GM12878 (cell line): ENCODE data around the gene CEP83. TPM values are rescaled to one million over a fixed set of nuclear protein-coding genes. Genes with fewer than 3 reads are reported as not detected.

Experiments
- ATAC-seq: fragments of 200-7000 bp; cut with Tn5 transposase; 3 replicates; pipeline ENCODE4 v1.9.1; 2020; ENCODE audit warnings: mild to moderate bottlenecking, moderate library complexity
- BruUV-seq: library from RNA; stranded (reverse); fragments of 400-500 nt; replicated peaks from 2 replicates; lab custom pipeline; 2021; lab: Mats Ljungman, UMichigan
- CTCF ChIA-PET: fragments of 300-600 bp; sonication (Branson Sonifier 250); formaldehyde crosslinking; extraction: SDS; loops from one replicate; lab custom pipeline; 2021; ENCODE audit warnings: inconsistent platforms; lab: Yijun Ruan, JAX
- POLR2A ChIA-PET: fragments of 350-600 bp; formaldehyde crosslinking; extraction: SDS; loops from one replicate; lab custom pipeline; 2021; ENCODE audit warnings: inconsistent platforms; lab: Charles Lee
- RAD21 ChIA-PET: fragments of 300-600 bp; sonication (Branson Sonifier 250); formaldehyde crosslinking; loops from one replicate; lab custom pipeline; 2023; ENCODE audit warnings: antibody characterized with exemption; ENCODE audit not compliant: unreplicated experiment; lab: Charles Lee
- SMC1A ChIA-PET: fragments of 300-600 bp; sonication (Branson Sonifier 250); formaldehyde crosslinking; loops from one replicate; lab custom pipeline; 2023; ENCODE audit not compliant: unreplicated experiment, uncharacterized antibody; lab: Charles Lee
- DNase-seq: peaks from one replicate; pipeline ENCODE4 v3.0.0-alpha.2; 2011; ENCODE audit warnings: low read depth, low spot score
- FAIRE-seq: peaks from 3 replicates; lab custom pipeline; 2011; peaks lifted over from hg19 to GRCh38; lab: Jason Lieb, UNC
- H2AFZ ChIP-seq: 2 replicates; pipeline ENCODE4 v1.6.0; 2011; ENCODE audit warnings: low read depth, low read length, control low read depth; ENCODE audit not compliant: control insufficient read depth
- H3K27ac ChIP-seq: 2 replicates; pipeline ENCODE4 v1.5.1; 2011; ENCODE audit warnings: control low read depth; ENCODE audit not compliant: control insufficient read depth, insufficient read depth
- H3K27me3 ChIP-seq, 2 experiments: replicated peaks in 1 of 2; 2 replicates each; pipeline versions ENCODE4 v1.6.0 to v1.6.1; 2011; ENCODE audit warnings: low read length in 1 of 2; ENCODE audit not compliant: control insufficient read depth in 2 of 2, insufficient read depth in 2 of 2
- H3K36me3 ChIP-seq, 2 experiments: 2 replicates each; pipeline ENCODE4 v1.5.1; 2011; ENCODE audit warnings: low read length in 1 of 2; ENCODE audit not compliant: control insufficient read depth in 2 of 2, insufficient read depth in 2 of 2
- H3K4me1 ChIP-seq: 2 replicates; pipeline ENCODE4 v1.6.1; 2011; ENCODE audit warnings: mild to moderate bottlenecking, low read length, moderate library complexity, mixed read lengths; ENCODE audit not compliant: control insufficient read depth, insufficient read depth
- H3K4me2 ChIP-seq: 2 replicates; pipeline ENCODE4 v1.6.0; 2011; ENCODE audit warnings: control low read depth; ENCODE audit not compliant: control insufficient read depth, insufficient read depth
- H3K4me3 ChIP-seq: fragments of 200-600 bp; sonication (generic); 2 replicates; pipeline ENCODE4 v1.5.1; 2016
- H3K79me2 ChIP-seq: 2 replicates; pipeline ENCODE4 v1.6.0; 2011; ENCODE audit warnings: low read length; ENCODE audit not compliant: control insufficient read depth, insufficient read depth
- H3K9ac ChIP-seq: 2 replicates; pipeline ENCODE4 v1.8.0; 2011; ENCODE audit warnings: low read length, control low read depth, mixed read lengths; ENCODE audit not compliant: control insufficient read depth, insufficient read depth
- H3K9me3 ChIP-seq: replicated peaks from 3 replicates; pipeline ENCODE4 v1.5.1; 2011; ENCODE audit warnings: mild to moderate bottlenecking, low read length; ENCODE audit not compliant: control insufficient read depth, insufficient read depth
- H4K20me1 ChIP-seq: 2 replicates; pipeline ENCODE4 v1.6.0; 2011; ENCODE audit not compliant: control insufficient read depth, insufficient read depth
- EED ChIP-seq: sonication (generic); IDR thresholded peaks from 2 replicates; pipeline ENCODE4 v1.6.1; 2016; ENCODE audit warnings: antibody characterized with exemption, low read depth
- GABPA ChIP-seq: IDR thresholded peaks from 2 replicates; pipeline ENCODE4 v1.6.1; 2014; ENCODE audit warnings: antibody characterized with exemption, low read depth, mild to moderate bottlenecking, inconsistent platforms
- GATAD2B ChIP-seq: fragments of 450-650 bp; conservative IDR thresholded peaks from 2 replicates; pipeline ENCODE4 v1.6.1; 2017; ENCODE audit warnings: low read depth, mild to moderate bottlenecking, moderate library complexity
- MEF2B ChIP-seq: fragments of 450-650 bp; IDR thresholded peaks from 2 replicates; pipeline ENCODE4 v1.6.1; 2018; ENCODE audit warnings: mild to moderate bottlenecking, moderate library complexity; ENCODE audit not compliant: partially characterized antibody, poor library complexity, severe bottlenecking
- NFYB ChIP-seq: IDR thresholded peaks from 2 replicates; pipeline ENCODE4 v1.6.1; 2011; ENCODE audit warnings: low read depth, mild to moderate bottlenecking, low read length, improper control_type of control experiment, moderate library complexity; ENCODE audit not compliant: insufficient read depth
- RAD21 ChIP-seq: IDR thresholded peaks from 2 replicates; pipeline ENCODE4 v1.6.1; 2011; ENCODE audit warnings: mild to moderate bottlenecking, low read depth, low read length, moderate library complexity; ENCODE audit not compliant: insufficient read depth
- SMAD1 ChIP-seq: fragments of 450-650 bp; IDR thresholded peaks from 2 replicates; pipeline ENCODE4 v1.6.1; 2018; ENCODE audit warnings: mild to moderate bottlenecking, low read depth; ENCODE audit not compliant: partially characterized antibody
- SMAD5 ChIP-seq: IDR thresholded peaks from 2 replicates; pipeline ENCODE4 v1.6.1; 2016; ENCODE audit warnings: antibody characterized with exemption, low read depth
- SPI1 ChIP-seq: IDR thresholded peaks from 2 replicates; pipeline ENCODE4 v1.6.1; 2011; ENCODE audit warnings: low read depth, mild to moderate bottlenecking, low read length, moderate library complexity, borderline replicate concordance; ENCODE audit not compliant: insufficient read depth
- SREBF2 ChIP-seq: IDR thresholded peaks from 2 replicates; pipeline ENCODE4 v1.6.1; 2012; ENCODE audit warnings: mild to moderate bottlenecking, low read length
- WGBS: methylation state at CpG from one replicate; pipeline ENCODE4 v1.1.6; 2016; ENCODE audit warnings: low lambda C conversion rate; ENCODE audit not compliant: insufficient replicate concordance, insufficient coverage; ENCODE audit errors: missing lambda C conversion rate; 5-methylcytosine and 5-hydroxymethylcytosine counted together
- in situ Hi-C: fragments of 300-500 bp; cut with MboI; formaldehyde crosslinking; loops from 9 replicates; pipeline ENCODE4 v1.14.3; 2018; ENCODE audit warnings: mixed read lengths
- intact Hi-C: fragments of 100-400 bp; cut with micrococcal nuclease; formaldehyde crosslinking; loops from one replicate; pipeline ENCODE4 v1.14.2; 2022; ENCODE audit not compliant: unreplicated experiment
- polyA plus RNA-seq, 11 experiments: library from polyadenylated mRNA; depleted of rRNA in 4 of 11; unstranded in 6 of 11; stranded (reverse) in 5 of 11; fragments of >200 nt; fragmentation: Nextera tagmentation in 4 of 11; fragmentation: Illumina TruSeq in 1 of 11; extraction: Ambion mirVana in 4 of 11; extraction: Trizol in 1 of 11; gene quantifications; 1 replicate in 1 of 11; 2 replicates in 10 of 11; pipeline versions ENCODE4 v1.2.1 to v1.2.3, GENCODE V29; 2011 to 2016; ENCODE audit warnings: inconsistent platforms in 2 of 11, missing spikeins in 2 of 11, low read depth in 1 of 11
- total RNA-seq, 4 experiments: library from RNA; depleted of rRNA in 3 of 4; stranded (reverse); fragments of >200 nt in 3 of 4; fragmentation: Illumina TruSeq in 1 of 4; extraction: Trizol in 1 of 4; gene quantifications; 2 replicates each; pipeline versions ENCODE4 v1.2.1 to v1.2.3, GENCODE V29; 2013 to 2021
- TF ChIP-seq, protein P1 (sequence below): IDR thresholded peaks from 2 replicates; pipeline ENCODE4 v1.6.1; 2012; ENCODE audit warnings: mild to moderate bottlenecking, low read depth, low read length
- TF ChIP-seq, protein P2 (sequence below): fragments of 450-650 bp; formaldehyde crosslinking; IDR thresholded peaks from 2 replicates; pipeline ENCODE4 v1.5.0; 2022; ENCODE audit warnings: mild to moderate bottlenecking, missing genetic modification characterization
- TF ChIP-seq, protein P3 (sequence below): IDR thresholded peaks from 2 replicates; pipeline ENCODE4 v1.6.1; 2011; ENCODE audit warnings: borderline replicate concordance, low read depth, mild to moderate bottlenecking, moderate library complexity, low read length; ENCODE audit not compliant: insufficient read depth, poor library complexity, severe bottlenecking

Gene CEP83
- total and polyA plus RNA-seq, 10 of the 15 experiments (the other 5 are each of a cell fraction or from before 2014, with no cell fraction given), result 4.3 to 39.0 (median 22.5) TPM

DNA sequence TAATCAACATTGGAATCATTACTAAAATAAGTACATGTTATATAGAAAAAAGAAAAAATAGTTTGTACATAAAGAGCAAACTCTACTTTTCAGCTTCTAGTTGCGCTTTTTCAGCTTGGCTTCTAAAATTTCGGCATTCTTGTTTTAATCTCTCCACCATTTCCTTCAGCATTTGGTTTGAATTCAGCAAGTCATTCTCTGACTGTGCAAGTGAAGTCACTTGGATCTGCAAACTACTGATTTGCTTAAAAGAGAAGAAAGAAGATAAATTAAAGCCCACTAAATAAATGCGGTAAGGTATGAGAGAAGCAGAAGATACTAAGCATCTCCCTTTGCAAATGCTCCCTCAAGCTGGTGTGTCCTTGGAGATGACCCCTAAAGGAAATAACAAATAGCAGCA, 126.3 kb downstream of the CEP83 start (continued):
- TF ChIP-seq GATAD2B (no peak), SMAD1 (no peak), SMAD5 (no peak)
- TF ChIP-seq, all 136 proteins: peak for 0

DNA sequence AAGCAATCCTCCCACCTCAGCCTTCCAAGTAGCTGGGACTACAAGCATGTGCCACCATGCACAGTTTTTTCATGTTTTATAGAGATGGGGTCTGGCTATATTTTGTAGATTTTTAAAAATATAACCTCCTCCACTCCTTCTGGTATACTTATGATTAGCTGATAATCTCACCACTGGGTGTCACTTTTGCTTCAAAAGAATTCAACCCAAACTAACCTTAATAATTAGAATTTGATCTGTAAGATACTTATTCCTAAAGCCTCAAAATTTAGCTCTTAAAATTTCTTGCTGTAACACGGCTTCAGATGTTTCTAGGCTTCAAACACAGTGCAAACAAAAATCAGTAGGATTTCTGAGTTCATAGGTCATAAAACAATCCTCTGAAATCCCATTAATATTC, 130.3 kb downstream of the CEP83 start:
- Histone ChIP-seq H3K9me3 (no peaks in the 10 kb centered on the region), H3K27me3 (no peaks in the 10 kb centered on the region), H3K9ac (no peak overlapping the region), H3K27ac (no peak overlapping the region), H2AFZ (no peak overlapping the region), H3K4me2 (no peak overlapping the region), H3K36me3 (peaks cover 0 to 9% of the 10 kb centered on the region in 2 experiments; a peak in 3 of 4 replicates), H4K20me1 (no peaks in the 10 kb centered on the region), H3K4me1 (no peaks in the 10 kb centered on the region), H3K79me2 (no peaks in the 10 kb centered on the region), H3K4me3 (no peak overlapping the region)
- 61% methylated on average over 1 of the region's 1 CpG for WGBS
- DNase-seq (no peak), ATAC-seq (no peak), FAIRE-seq (no peak)
- CTCF ChIA-PET, result interaction anchor here (0.6 to 1.6 kb wide), 8 partner anchors 18 to 546 kb away, joined by 3 to 8 read pairs (median 3); no protein-coding TSS in a partner anchor
- POLR2A ChIA-PET, result interaction anchor here (1.2 kb wide), 1 partner anchor 156 kb away, joined by 3 read pairs; no protein-coding TSS in a partner anchor
- no TSS peak for BruUV-seq
- SMC1A ChIA-PET, result interaction anchor here (0.6 to 1.6 kb wide), 12 partner anchors 17 to 555 kb away, joined by 3 to 9 read pairs (median 3); no protein-coding TSS in a partner anchor
- RAD21 ChIA-PET, result interaction anchor here (1.0 to 1.4 kb wide), 5 partner anchors 177 to 205 kb away, joined by 3 to 6 read pairs (median 4); no protein-coding TSS in a partner anchor
- intact Hi-C loops (loop anchor here (2.0 kb wide), 1 partner anchor 203 kb away; no protein-coding TSS in a partner anchor), in situ Hi-C loops (loop anchor here (5.0 kb wide), 1 partner anchor 203 kb away; no protein-coding TSS in a partner anchor)
- TF ChIP-seq SMAD1 (no peak), MEF2B (no peak), SREBF2 (no peak), SPI1 (no peak), NFYB (no peak), GABPA (no peak), RAD21 (peak; percentile 42; the same call in 1 of the 2 replicates), EED (no peak)
- TF ChIP-seq, protein P1, sequence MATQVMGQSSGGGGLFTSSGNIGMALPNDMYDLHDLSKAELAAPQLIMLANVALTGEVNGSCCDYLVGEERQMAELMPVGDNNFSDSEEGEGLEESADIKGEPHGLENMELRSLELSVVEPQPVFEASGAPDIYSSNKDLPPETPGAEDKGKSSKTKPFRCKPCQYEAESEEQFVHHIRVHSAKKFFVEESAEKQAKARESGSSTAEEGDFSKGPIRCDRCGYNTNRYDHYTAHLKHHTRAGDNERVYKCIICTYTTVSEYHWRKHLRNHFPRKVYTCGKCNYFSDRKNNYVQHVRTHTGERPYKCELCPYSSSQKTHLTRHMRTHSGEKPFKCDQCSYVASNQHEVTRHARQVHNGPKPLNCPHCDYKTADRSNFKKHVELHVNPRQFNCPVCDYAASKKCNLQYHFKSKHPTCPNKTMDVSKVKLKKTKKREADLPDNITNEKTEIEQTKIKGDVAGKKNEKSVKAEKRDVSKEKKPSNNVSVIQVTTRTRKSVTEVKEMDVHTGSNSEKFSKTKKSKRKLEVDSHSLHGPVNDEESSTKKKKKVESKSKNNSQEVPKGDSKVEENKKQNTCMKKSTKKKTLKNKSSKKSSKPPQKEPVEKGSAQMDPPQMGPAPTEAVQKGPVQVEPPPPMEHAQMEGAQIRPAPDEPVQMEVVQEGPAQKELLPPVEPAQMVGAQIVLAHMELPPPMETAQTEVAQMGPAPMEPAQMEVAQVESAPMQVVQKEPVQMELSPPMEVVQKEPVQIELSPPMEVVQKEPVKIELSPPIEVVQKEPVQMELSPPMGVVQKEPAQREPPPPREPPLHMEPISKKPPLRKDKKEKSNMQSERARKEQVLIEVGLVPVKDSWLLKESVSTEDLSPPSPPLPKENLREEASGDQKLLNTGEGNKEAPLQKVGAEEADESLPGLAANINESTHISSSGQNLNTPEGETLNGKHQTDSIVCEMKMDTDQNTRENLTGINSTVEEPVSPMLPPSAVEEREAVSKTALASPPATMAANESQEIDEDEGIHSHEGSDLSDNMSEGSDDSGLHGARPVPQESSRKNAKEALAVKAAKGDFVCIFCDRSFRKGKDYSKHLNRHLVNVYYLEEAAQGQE, result no peak
- TF ChIP-seq, protein P2, sequence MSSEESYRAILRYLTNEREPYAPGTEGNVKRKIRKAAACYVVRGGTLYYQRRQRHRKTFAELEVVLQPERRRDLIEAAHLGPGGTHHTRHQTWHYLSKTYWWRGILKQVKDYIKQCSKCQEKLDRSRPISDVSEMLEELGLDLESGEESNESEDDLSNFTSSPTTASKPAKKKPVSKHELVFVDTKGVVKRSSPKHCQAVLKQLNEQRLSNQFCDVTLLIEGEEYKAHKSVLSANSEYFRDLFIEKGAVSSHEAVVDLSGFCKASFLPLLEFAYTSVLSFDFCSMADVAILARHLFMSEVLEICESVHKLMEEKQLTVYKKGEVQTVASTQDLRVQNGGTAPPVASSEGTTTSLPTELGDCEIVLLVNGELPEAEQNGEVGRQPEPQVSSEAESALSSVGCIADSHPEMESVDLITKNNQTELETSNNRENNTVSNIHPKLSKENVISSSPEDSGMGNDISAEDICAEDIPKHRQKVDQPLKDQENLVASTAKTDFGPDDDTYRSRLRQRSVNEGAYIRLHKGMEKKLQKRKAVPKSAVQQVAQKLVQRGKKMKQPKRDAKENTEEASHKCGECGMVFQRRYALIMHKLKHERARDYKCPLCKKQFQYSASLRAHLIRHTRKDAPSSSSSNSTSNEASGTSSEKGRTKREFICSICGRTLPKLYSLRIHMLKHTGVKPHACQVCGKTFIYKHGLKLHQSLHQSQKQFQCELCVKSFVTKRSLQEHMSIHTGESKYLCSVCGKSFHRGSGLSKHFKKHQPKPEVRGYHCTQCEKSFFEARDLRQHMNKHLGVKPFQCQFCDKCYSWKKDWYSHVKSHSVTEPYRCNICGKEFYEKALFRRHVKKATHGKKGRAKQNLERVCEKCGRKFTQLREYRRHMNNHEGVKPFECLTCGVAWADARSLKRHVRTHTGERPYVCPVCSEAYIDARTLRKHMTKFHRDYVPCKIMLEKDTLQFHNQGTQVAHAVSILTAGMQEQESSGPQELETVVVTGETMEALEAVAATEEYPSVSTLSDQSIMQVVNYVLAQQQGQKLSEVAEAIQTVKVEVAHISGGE, result no peak
- TF ChIP-seq, protein P3, sequence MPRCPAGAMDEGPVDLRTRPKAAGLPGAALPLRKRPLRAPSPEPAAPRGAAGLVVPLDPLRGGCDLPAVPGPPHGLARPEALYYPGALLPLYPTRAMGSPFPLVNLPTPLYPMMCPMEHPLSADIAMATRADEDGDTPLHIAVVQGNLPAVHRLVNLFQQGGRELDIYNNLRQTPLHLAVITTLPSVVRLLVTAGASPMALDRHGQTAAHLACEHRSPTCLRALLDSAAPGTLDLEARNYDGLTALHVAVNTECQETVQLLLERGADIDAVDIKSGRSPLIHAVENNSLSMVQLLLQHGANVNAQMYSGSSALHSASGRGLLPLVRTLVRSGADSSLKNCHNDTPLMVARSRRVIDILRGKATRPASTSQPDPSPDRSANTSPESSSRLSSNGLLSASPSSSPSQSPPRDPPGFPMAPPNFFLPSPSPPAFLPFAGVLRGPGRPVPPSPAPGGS, result no peak
